K562 (cell line): ENCODE results near the gene C4A. TPM values are rescaled to one million over a fixed set of nuclear protein-coding genes. Genes with fewer than 3 reads are reported as not detected.

Experiments
- ATAC-seq: fragments of 200-7000 bp; cut with Tn5 transposase; 3 replicates; pipeline ENCODE4 v1.9.1; 2020; ENCODE audit warnings: moderate library complexity
- BruUV-seq: library from RNA; stranded (reverse); fragments of 400-500 nt; replicated peaks from 2 replicates; lab custom pipeline; 2021; lab: Mats Ljungman, UMichigan
- CTCF ChIA-PET: fragments of 300-600 bp; formaldehyde crosslinking; extraction: SDS; loops from one replicate; lab custom pipeline; 2021; ENCODE audit warnings: low intra/inter-chr PET ratio; lab: Yijun Ruan, JAX
- POLR2A ChIA-PET: fragments of 300-600, 350-650 bp; sonication (Branson Sonifier 250); formaldehyde crosslinking; extraction: SDS; loops from one replicate; lab custom pipeline; 2021; ENCODE audit warnings: antibody characterized with exemption, inconsistent platforms; lab: Yijun Ruan, JAX
- DNase-seq, 4 experiments: peaks; one replicate each; pipeline versions ENCODE4 v3.0.0 to v3.0.0-alpha.2; 2011 to 2018; ENCODE audit warnings: low spot score in 3 of 4, mixed read lengths in 3 of 4; ENCODE audit errors: extremely low read depth in 1 of 4
- FAIRE-seq: peaks from 2 replicates; lab custom pipeline; 2011; peaks lifted over from hg19 to GRCh38; lab: Jason Lieb, UNC
- H2AFZ ChIP-seq: 2 replicates; pipeline ENCODE4 v1.6.0; 2011; ENCODE audit warnings: low read depth, low read length, control low read depth, inconsistent platforms
- H3K27ac ChIP-seq: fragments of 200-600 bp; 3 replicates; pipeline ENCODE4 v1.8.0; 2011; ENCODE audit warnings: low read depth, mild to moderate bottlenecking, control low read depth, inconsistent platforms, low read length, moderate library complexity, mixed read lengths; ENCODE audit errors: extremely low read depth
- H3K27me3 ChIP-seq, 2 experiments: fragments of 300-600 bp in 1 of 2; 2 replicates in 1 of 2; 3 replicates in 1 of 2; pipeline versions ENCODE4 v1.6.0 to v1.8.0; 2011; ENCODE audit warnings: inconsistent platforms in 2 of 2, low read length in 2 of 2, mild to moderate bottlenecking in 1 of 2, mixed read lengths in 1 of 2, moderate library complexity in 1 of 2; ENCODE audit not compliant: control insufficient read depth in 2 of 2, insufficient read depth in 2 of 2
- H3K36me3 ChIP-seq: fragments of 300-600 bp; 3 replicates; pipeline ENCODE4 v1.8.0; 2011; ENCODE audit warnings: mild to moderate bottlenecking, low read length, inconsistent platforms; ENCODE audit not compliant: control insufficient read depth, insufficient read depth
- H3K4me1 ChIP-seq, 2 experiments: fragments of 200-600 bp in 1 of 2; replicated peaks in 1 of 2; 2 replicates in 1 of 2; 3 replicates in 1 of 2; pipeline versions ENCODE4 v1.5.1 to v1.8.0; 2011; ENCODE audit warnings: inconsistent platforms in 2 of 2, low read length in 2 of 2, mild to moderate bottlenecking in 1 of 2, mixed read lengths in 1 of 2, moderate library complexity in 1 of 2; ENCODE audit not compliant: control insufficient read depth in 2 of 2, insufficient read depth in 2 of 2
- H3K4me2 ChIP-seq: 2 replicates; pipeline ENCODE4 v1.6.1; 2011; ENCODE audit warnings: low read length, control low read depth, inconsistent platforms, mixed read lengths; ENCODE audit not compliant: insufficient read depth
- H3K4me3 ChIP-seq: fragments of 200-600 bp; sonication (generic), shearing (Covaris generic); 2 replicates; pipeline ENCODE4 v1.5.1; 2016; ENCODE audit warnings: control low read depth, inconsistent platforms
- H3K79me2 ChIP-seq: fragments of 200-600 bp; 3 replicates; pipeline ENCODE4 v1.8.0; 2011; ENCODE audit warnings: low read length, inconsistent platforms; ENCODE audit not compliant: control insufficient read depth, insufficient read depth
- H3K9ac ChIP-seq, 2 experiments: 2 replicates each; pipeline versions ENCODE4 v1.6.0 to v1.6.1; 2011; ENCODE audit warnings: low read depth in 2 of 2, low read length in 2 of 2, control low read depth in 1 of 2, inconsistent platforms in 1 of 2, mild to moderate bottlenecking in 1 of 2, mixed read lengths in 1 of 2; ENCODE audit not compliant: insufficient read depth in 1 of 2
- H3K9me1 ChIP-seq: one replicate; pipeline ENCODE4 v1.6.0; 2011; ENCODE audit warnings: inconsistent platforms, mild to moderate bottlenecking, low read length, moderate library complexity; ENCODE audit not compliant: control insufficient read depth, insufficient read depth
- H3K9me3 ChIP-seq: replicated peaks from 2 replicates; pipeline ENCODE4 v1.5.1; 2011; ENCODE audit warnings: low read depth, low read length, inconsistent platforms; ENCODE audit not compliant: control insufficient read depth, insufficient read depth
- H4K20me1 ChIP-seq: replicated peaks from 2 replicates; pipeline ENCODE4 v1.6.1; 2011; ENCODE audit warnings: low read length, inconsistent platforms, mixed read lengths; ENCODE audit not compliant: control insufficient read depth, insufficient read depth
- AFF1 ChIP-seq, 2 experiments: fragments of 450-650 bp; IDR thresholded peaks; 2 replicates each; pipeline ENCODE4 v1.6.1; 2018; ENCODE audit warnings: mild to moderate bottlenecking in 2 of 2, low read depth in 1 of 2; ENCODE audit not compliant: partially characterized antibody in 2 of 2
- E2F4 ChIP-seq: sonication (generic); formaldehyde crosslinking; IDR thresholded peaks from 2 replicates; pipeline ENCODE4 v1.8.0; 2022; ENCODE audit warnings: mild to moderate bottlenecking, low read depth, missing genetic modification reagents
- ILF3 ChIP-seq: fragments of 450-650 bp; IDR thresholded peaks from 2 replicates; pipeline ENCODE4 v1.6.1; 2018; ENCODE audit warnings: antibody characterized with exemption, mild to moderate bottlenecking, moderate library complexity, borderline replicate concordance
- JUN ChIP-seq, 2 experiments: sonication (generic) in 1 of 2; formaldehyde crosslinking in 1 of 2; IDR thresholded peaks; 2 replicates each; pipeline versions ENCODE4 v1.6.1 to v1.8.0; 2012 to 2022; ENCODE audit warnings: borderline replicate concordance in 2 of 2, mild to moderate bottlenecking in 2 of 2, improper control_type of control experiment in 1 of 2, low read depth in 1 of 2, low read length in 1 of 2, missing genetic modification reagents in 1 of 2
- NR2C1 ChIP-seq, 2 experiments: fragments of 450-650 bp; IDR thresholded peaks; 2 replicates each; pipeline ENCODE4 v1.6.1; 2017; ENCODE audit warnings: mild to moderate bottlenecking in 2 of 2, antibody characterized with exemption in 1 of 2, inconsistent platforms in 1 of 2, missing compliant biosample characterization in 1 of 2, missing genetic modification characterization in 1 of 2
- NR2C2 ChIP-seq, 2 experiments: fragments of 200-800 bp in 1 of 2; sonication (Bioruptor generic) in 1 of 2; sonication (generic) in 1 of 2; formaldehyde crosslinking in 1 of 2; IDR thresholded peaks; 2 replicates each; pipeline versions ENCODE4 v1.6.1 to v1.8.0; 2016 to 2022; ENCODE audit warnings: mild to moderate bottlenecking in 1 of 2, missing compliant biosample characterization in 1 of 2, missing genetic modification characterization in 1 of 2, missing genetic modification reagents in 1 of 2
- PHF21A ChIP-seq: fragments of 450-650 bp; IDR thresholded peaks from 2 replicates; pipeline ENCODE4 v1.6.1; 2017; ENCODE audit warnings: low read depth, borderline replicate concordance
- TRIM25 ChIP-seq: fragments of 450-650 bp; IDR thresholded peaks from 2 replicates; pipeline ENCODE4 v1.7.0; 2016; ENCODE audit warnings: borderline replicate concordance
- TRIM28 ChIP-seq: fragments of 450-650 bp; IDR thresholded peaks from 2 replicates; pipeline ENCODE4 v1.6.1; 2017
- ZBTB26 ChIP-seq: fragments of 450-650 bp; formaldehyde crosslinking; IDR thresholded peaks from 2 replicates; pipeline ENCODE4 v1.4.0; 2022; ENCODE audit warnings: missing genetic modification characterization
- ZEB2 ChIP-seq: fragments of 450-650 bp; IDR thresholded peaks from 2 replicates; pipeline ENCODE4 v1.6.1; 2016
- WGBS: fragments of 100-300 bp; shearing (Covaris generic); methylation state at CpG from one replicate; pipeline ENCODE4 v1.1.6; 2016; ENCODE audit warnings: low coverage, mixed read lengths; ENCODE audit not compliant: insufficient coverage; ENCODE audit errors: missing lambda C conversion rate; 5-methylcytosine and 5-hydroxymethylcytosine counted together
- in situ Hi-C: fragments of 300-500 bp; cut with MboI; formaldehyde crosslinking; loops from 4 replicates; pipeline ENCODE4 v1.15.0; 2018; ENCODE audit warnings: inconsistent platforms, mixed read lengths
- intact Hi-C: fragments of 100-400 bp; cut with micrococcal nuclease; formaldehyde crosslinking; loops from 2 replicates; pipeline ENCODE4 v1.14.2; 2022
- polyA plus RNA-seq, 8 experiments: library from polyadenylated mRNA; depleted of rRNA in 4 of 8; stranded (reverse) in 5 of 8; unstranded in 3 of 8; fragments of >200 nt; fragmentation: Nextera tagmentation in 2 of 8; fragmentation: Illumina TruSeq in 1 of 8; extraction: Ambion mirVana in 2 of 8; extraction: Trizol in 1 of 8; gene quantifications; 2 replicates each; pipeline versions ENCODE4 v1.2.1 to v1.2.3, GENCODE V29; 2011 to 2014; ENCODE audit warnings: inconsistent platforms in 1 of 8, missing spikeins in 1 of 8
- total RNA-seq, 7 experiments: library from RNA; depleted of rRNA in 6 of 7; stranded (reverse); fragments of >200 nt in 6 of 7; fragmentation: Illumina TruSeq in 2 of 7; extraction: Trizol in 2 of 7; gene quantifications; 2 replicates each; pipeline versions ENCODE4 v1.2.1 to v1.2.3, GENCODE V29; 2011 to 2021; ENCODE audit warnings: low replicate concordance in 1 of 7

The C4A gene
- total and polyA plus RNA-seq, 9 of the 15 experiments (the other 6 are each of a cell fraction or from before 2014, with no cell fraction given): 0.27 to 7.6 (median 5.0) TPM

- no TSS peak for BruUV-seq
- Histone ChIP-seq H3K9ac (no peak overlapping the region), H3K9me1 (peaks cover 7% of the 10 kb centered on the region), H3K4me3 (no peak overlapping the region), H3K79me2 (no peaks in the 10 kb centered on the region), H3K9me3 (no peaks in the 10 kb centered on the region), H4K20me1 (no peaks in the 10 kb centered on the region), H3K27me3 (peaks cover 2 to 16% of the 10 kb centered on the region in 2 experiments; a peak in 3 of 5 replicates), H3K36me3 (peaks cover 26% of the 10 kb centered on the region), H2AFZ (no peak overlapping the region), H3K4me1 (peaks cover 16 to 24% of the 10 kb centered on the region in 2 experiments), H3K27ac (peak overlapping the region; percentile 59; the same call in 2 of the 3 replicates), H3K4me2 (peak overlapping the region; percentile 66)
- WGBS: 61% methylated on average over 5 of the region's 5 CpGs
- intact Hi-C loops: loop anchor here (5.0 kb wide), 1 partner anchor 46 kb away; the partner anchor contains the start of gene ZBTB12
- ChIA-PET CTCF (no interaction called here), POLR2A (interaction anchor here (1.0 to 2.4 kb wide), 6 partner anchors 8 to 121 kb away, joined by 3 to 16 read pairs (median 4); partner anchors contain the start of genes HSPA1B, NELFE and SKIC2)
- in situ Hi-C loops: no loop called here
- DNase-seq: no peak
- FAIRE-seq: no peak
- no peak for ATAC-seq
- TF ChIP-seq ZBTB26 (CRISPR knock-in tag) (0 out of 2 replicates have a peak, but pooled peaks have one; percentile 23), PHF21A (0 out of 2 replicates have a peak, but pooled peaks have one; percentile 24), AFF1 (IDR thresholded peaks at IDR 0.05; ENCODE audit: low read depth in 1 of 2, partially characterized antibody in 2 of 2) (peak in 1 of 2 experiments; percentile 17), JUN (IDR thresholded peaks at IDR 0.05; ENCODE audit: borderline replicate concordance, low read depth, low read length) (no peak), JUN (CRISPR knock-in tag; IDR thresholded peaks at IDR 0.05; ENCODE audit: borderline replicate concordance) (0 out of 2 replicates have a peak, but pooled peaks have one; percentile 18), E2F4 (0 out of 2 replicates have a peak, but pooled peaks have one; percentile 40), TRIM28 (0 out of 2 replicates have a peak, but pooled peaks have one; percentile 18), ZEB2 (0 out of 2 replicates have a peak, but pooled peaks have one; percentile 4), ILF3 (no peak), NR2C1 (IDR thresholded peaks at IDR 0.05) (peak; percentile 72), NR2C1 (tag; IDR thresholded peaks at IDR 0.05) (peak; percentile 61), NR2C2 (CRISPR knock-in tag; IDR thresholded peaks at IDR 0.05) (peak; percentile 61; the same call in 1 of the 2 replicates), NR2C2 (tag; IDR thresholded peaks at IDR 0.05) (peak; percentile 81; the same call in 1 of the 2 replicates), TRIM25 (no peak)
Observed at GRCh38 chr6:31948306-31948705, 33.6 kb upstream of the C4A start.
